ENCODE results near the gene SETBP1.

SETBP1 gene

GRCh38 chr18:44895176-44895798 lies 214.6 kb downstream of the SETBP1 start:
- Histone ChIP-seq H3K4me3 (ENCODE audit: low read length) (no peak overlapping the region), H3K36me3 (ENCODE audit: insufficient read depth, low read depth, low read length) (no peaks in the 10 kb centered on the region; the same call in 1 of the 2 replicates), H3K9me3 (ENCODE audit: insufficient read depth, low read depth, low read length) (peaks cover 13% of the 10 kb centered on the region), H3K27ac (ENCODE audit: low read length) (no peak overlapping the region), H3K27me3 (ENCODE audit: insufficient read depth, low read length) (no peaks in the 10 kb centered on the region), H3K9ac (ENCODE audit: low read depth, low read length) (no peak overlapping the region), H3K4me1 (ENCODE audit: insufficient read depth, low read length) (no peaks in the 10 kb centered on the region; the same call in 1 of the 2 replicates)

GRCh38 chr18:44896846-44897245 lies 216.2 kb downstream of the SETBP1 start:
- no peak overlapping the region for H3K9ac ChIP-seq (ENCODE audit: low read depth, low read length)
- no peaks in the 10 kb centered on the region for H3K9me3 ChIP-seq (ENCODE audit: insufficient read depth, low read depth, low read length)
- H3K27ac ChIP-seq (ENCODE audit: low read length): no peak overlapping the region

GRCh38 chr18:44897411-44897810 lies 216.7 kb downstream of the SETBP1 start:
- Histone ChIP-seq H3K27ac (ENCODE audit: low read length) (no peak overlapping the region), H3K27me3 (ENCODE audit: insufficient read depth, low read length) (no peaks in the 10 kb centered on the region), H3K9me3 (ENCODE audit: insufficient read depth, low read depth, low read length) (no peaks in the 10 kb centered on the region), H3K9ac (ENCODE audit: low read depth, low read length) (no peak overlapping the region), H3K36me3 (ENCODE audit: insufficient read depth, low read depth, low read length) (no peaks in the 10 kb centered on the region), H3K4me1 (ENCODE audit: insufficient read depth, low read length) (no peaks in the 10 kb centered on the region; the same call in 1 of the 2 replicates), H3K4me3 (ENCODE audit: low read length) (no peak overlapping the region)

More at GRCh38 chr18:44896846-44897245, 216.2 kb downstream of the SETBP1 start:
- Histone ChIP-seq H3K27me3 (ENCODE audit: insufficient read depth, low read length) (no peaks in the 10 kb centered on the region), H3K4me3 (ENCODE audit: low read length) (no peak overlapping the region), H3K4me1 (ENCODE audit: insufficient read depth, low read length) (no peaks in the 10 kb centered on the region; the same call in 1 of the 2 replicates), H3K36me3 (ENCODE audit: insufficient read depth, low read depth, low read length) (no peaks in the 10 kb centered on the region)

- no peaks in the 10 kb centered on the region for H3K27me3 ChIP-seq (ENCODE audit: insufficient read depth, low read length)
- H3K4me3 ChIP-seq (ENCODE audit: low read length): no peak overlapping the region; the same call in 1 of the 2 replicates
- H3K36me3 ChIP-seq (ENCODE audit: insufficient read depth, low read depth, low read length): no peaks in the 10 kb centered on the region
- no peaks in the 10 kb centered on the region for H3K9me3 ChIP-seq (ENCODE audit: insufficient read depth, low read depth, low read length)
- H3K9ac ChIP-seq (ENCODE audit: low read depth, low read length): no peak overlapping the region
- H3K27ac ChIP-seq (ENCODE audit: low read length): no peak overlapping the region
- no peaks in the 10 kb centered on the region; the same call in 1 of the 2 replicates for H3K4me1 ChIP-seq (ENCODE audit: insufficient read depth, low read length)
Observed at GRCh38 chr18:44897816-44898215, 217.1 kb downstream of the SETBP1 start.

GRCh38 chr18:44898498-44898897 lies 217.8 kb downstream of the SETBP1 start:
- H3K4me3 ChIP-seq (ENCODE audit: low read length): no peak overlapping the region
- H3K27ac ChIP-seq (ENCODE audit: low read length): no peak overlapping the region
- no peaks in the 10 kb centered on the region for H3K36me3 ChIP-seq (ENCODE audit: insufficient read depth, low read depth, low read length)
- H3K27me3 ChIP-seq (ENCODE audit: insufficient read depth, low read length): no peaks in the 10 kb centered on the region
- H3K9ac ChIP-seq (ENCODE audit: low read depth, low read length): no peak overlapping the region
- H3K9me3 ChIP-seq (ENCODE audit: insufficient read depth, low read depth, low read length): no peaks in the 10 kb centered on the region
- H3K4me1 ChIP-seq (ENCODE audit: insufficient read depth, low read length): no peaks in the 10 kb centered on the region; the same call in 1 of the 2 replicates

GRCh38 chr18:44899832-44900231 lies 219.1 kb downstream of the SETBP1 start:
- Histone ChIP-seq H3K27me3 (ENCODE audit: insufficient read depth, low read length) (no peaks in the 10 kb centered on the region), H3K36me3 (ENCODE audit: insufficient read depth, low read depth, low read length) (no peaks in the 10 kb centered on the region), H3K4me3 (ENCODE audit: low read length) (no peak overlapping the region), H3K27ac (ENCODE audit: low read length) (no peak overlapping the region), H3K4me1 (ENCODE audit: insufficient read depth, low read length) (no peaks in the 10 kb centered on the region; the same call in 1 of the 2 replicates), H3K9me3 (ENCODE audit: insufficient read depth, low read depth, low read length) (no peaks in the 10 kb centered on the region), H3K9ac (ENCODE audit: low read depth, low read length) (no peak overlapping the region)

GRCh38 chr18:44900627-44901026 lies 219.9 kb downstream of the SETBP1 start:
- H3K27ac ChIP-seq (ENCODE audit: low read length): no peak overlapping the region
- H3K9me3 ChIP-seq (ENCODE audit: insufficient read depth, low read depth, low read length): no peaks in the 10 kb centered on the region
- no peak overlapping the region for H3K4me3 ChIP-seq (ENCODE audit: low read length)
- no peaks in the 10 kb centered on the region; the same call in 1 of the 2 replicates for H3K4me1 ChIP-seq (ENCODE audit: insufficient read depth, low read length)
- H3K9ac ChIP-seq (ENCODE audit: low read depth, low read length): no peak overlapping the region
- H3K36me3 ChIP-seq (ENCODE audit: insufficient read depth, low read depth, low read length): no peaks in the 10 kb centered on the region
- H3K27me3 ChIP-seq (ENCODE audit: insufficient read depth, low read length): no peaks in the 10 kb centered on the region

- Histone ChIP-seq H3K9me3 (ENCODE audit: insufficient read depth, low read depth, low read length) (no peaks in the 10 kb centered on the region), H3K4me3 (ENCODE audit: low read length) (no peak overlapping the region), H3K27ac (ENCODE audit: low read length) (no peak overlapping the region), H3K36me3 (ENCODE audit: insufficient read depth, low read depth, low read length) (no peaks in the 10 kb centered on the region), H3K4me1 (ENCODE audit: insufficient read depth, low read length) (no peaks in the 10 kb centered on the region; the same call in 1 of the 2 replicates), H3K9ac (ENCODE audit: low read depth, low read length) (no peak overlapping the region), H3K27me3 (ENCODE audit: insufficient read depth, low read length) (no peaks in the 10 kb centered on the region)
Observed at GRCh38 chr18:44901283-44901682, 220.6 kb downstream of the SETBP1 start.

- Histone ChIP-seq H3K27ac (ENCODE audit: low read length) (no peak overlapping the region), H3K4me3 (ENCODE audit: low read length) (no peak overlapping the region), H3K9me3 (ENCODE audit: insufficient read depth, low read depth, low read length) (no peaks in the 10 kb centered on the region), H3K36me3 (ENCODE audit: insufficient read depth, low read depth, low read length) (no peaks in the 10 kb centered on the region), H3K27me3 (ENCODE audit: insufficient read depth, low read length) (no peaks in the 10 kb centered on the region), H3K9ac (ENCODE audit: low read depth, low read length) (no peak overlapping the region), H3K4me1 (ENCODE audit: insufficient read depth, low read length) (no peaks in the 10 kb centered on the region)
Observed at GRCh38 chr18:44903327-44903726, 222.6 kb downstream of the SETBP1 start.

- no peaks in the 10 kb centered on the region for H3K27me3 ChIP-seq (ENCODE audit: insufficient read depth, low read length)
- H3K9me3 ChIP-seq (ENCODE audit: insufficient read depth, low read depth, low read length): no peaks in the 10 kb centered on the region
- H3K36me3 ChIP-seq (ENCODE audit: insufficient read depth, low read depth, low read length): no peaks in the 10 kb centered on the region
- H3K4me1 ChIP-seq (ENCODE audit: insufficient read depth, low read length): no peaks in the 10 kb centered on the region
- H3K9ac ChIP-seq (ENCODE audit: low read depth, low read length): no peak overlapping the region
- no peak overlapping the region for H3K27ac ChIP-seq (ENCODE audit: low read length)
- H3K4me3 ChIP-seq (ENCODE audit: low read length): no peak overlapping the region
Observed at GRCh38 chr18:44904768-44905167, 224.1 kb downstream of the SETBP1 start.

GRCh38 chr18:44909191-44909719 lies 228.6 kb downstream of the SETBP1 start:
- Histone ChIP-seq H3K9ac (ENCODE audit: low read depth, low read length) (no peak overlapping the region), H3K4me1 (ENCODE audit: insufficient read depth, low read length) (no peaks in the 10 kb centered on the region), H3K36me3 (ENCODE audit: insufficient read depth, low read depth, low read length) (no peaks in the 10 kb centered on the region), H3K27me3 (ENCODE audit: insufficient read depth, low read length) (no peaks in the 10 kb centered on the region), H3K4me3 (ENCODE audit: low read length) (no peak overlapping the region), H3K9me3 (ENCODE audit: insufficient read depth, low read depth, low read length) (no peaks in the 10 kb centered on the region), H3K27ac (ENCODE audit: low read length) (no peak overlapping the region)

- Histone ChIP-seq H3K27ac (ENCODE audit: low read length) (no peak overlapping the region), H3K36me3 (ENCODE audit: insufficient read depth, low read depth, low read length) (no peaks in the 10 kb centered on the region), H3K9ac (ENCODE audit: low read depth, low read length) (no peak overlapping the region), H3K4me1 (ENCODE audit: insufficient read depth, low read length) (no peaks in the 10 kb centered on the region), H3K4me3 (ENCODE audit: low read length) (no peak overlapping the region), H3K27me3 (ENCODE audit: insufficient read depth, low read length) (no peaks in the 10 kb centered on the region), H3K9me3 (ENCODE audit: insufficient read depth, low read depth, low read length) (no peaks in the 10 kb centered on the region)
Observed at GRCh38 chr18:44911260-44911659, 230.6 kb downstream of the SETBP1 start.
